ENCODE measurements around the gene TMEM129.

The TMEM129 gene

GRCh38 chr4:1695913-1696312, 25.2 kb downstream of the TMEM129 start:
- TF ChIP-seq, protein P1, sequence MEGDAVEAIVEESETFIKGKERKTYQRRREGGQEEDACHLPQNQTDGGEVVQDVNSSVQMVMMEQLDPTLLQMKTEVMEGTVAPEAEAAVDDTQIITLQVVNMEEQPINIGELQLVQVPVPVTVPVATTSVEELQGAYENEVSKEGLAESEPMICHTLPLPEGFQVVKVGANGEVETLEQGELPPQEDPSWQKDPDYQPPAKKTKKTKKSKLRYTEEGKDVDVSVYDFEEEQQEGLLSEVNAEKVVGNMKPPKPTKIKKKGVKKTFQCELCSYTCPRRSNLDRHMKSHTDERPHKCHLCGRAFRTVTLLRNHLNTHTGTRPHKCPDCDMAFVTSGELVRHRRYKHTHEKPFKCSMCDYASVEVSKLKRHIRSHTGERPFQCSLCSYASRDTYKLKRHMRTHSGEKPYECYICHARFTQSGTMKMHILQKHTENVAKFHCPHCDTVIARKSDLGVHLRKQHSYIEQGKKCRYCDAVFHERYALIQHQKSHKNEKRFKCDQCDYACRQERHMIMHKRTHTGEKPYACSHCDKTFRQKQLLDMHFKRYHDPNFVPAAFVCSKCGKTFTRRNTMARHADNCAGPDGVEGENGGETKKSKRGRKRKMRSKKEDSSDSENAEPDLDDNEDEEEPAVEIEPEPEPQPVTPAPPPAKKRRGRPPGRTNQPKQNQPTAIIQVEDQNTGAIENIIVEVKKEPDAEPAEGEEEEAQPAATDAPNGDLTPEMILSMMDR (IDR thresholded peaks at IDR 0.05; ENCODE audit: control insufficient read depth, extremely low read depth, insufficient read depth), result no peak
- DNase-seq (ENCODE audit: low read depth), result no peak
- H3K4me3 ChIP-seq (ENCODE audit: low read depth, low read length), result no peak overlapping the region

- TF ChIP-seq, protein P1 (IDR thresholded peaks at IDR 0.05; ENCODE audit: control insufficient read depth, extremely low read depth, insufficient read depth), result peak; percentile 90
These were observed 27.8 kb downstream of the TMEM129 start for GRCh38 chr4:1693131-1693896.

GRCh38 chr4:1691737-1692373, 29.3 kb downstream of the TMEM129 start:
- no peak overlapping the region for H3K4me3 ChIP-seq (ENCODE audit: low read depth, low read length)
- DNase-seq (ENCODE audit: low read depth), result no peak
- TF ChIP-seq, protein P1 (IDR thresholded peaks at IDR 0.05; ENCODE audit: control insufficient read depth, extremely low read depth, insufficient read depth), result no peak

More at GRCh38 chr4:1693131-1693896, 27.8 kb downstream of the TMEM129 start:
- DNase-seq (ENCODE audit: low read depth), result peak; percentile 77
- no peak overlapping the region for H3K4me3 ChIP-seq (ENCODE audit: low read depth, low read length)

DNA sequence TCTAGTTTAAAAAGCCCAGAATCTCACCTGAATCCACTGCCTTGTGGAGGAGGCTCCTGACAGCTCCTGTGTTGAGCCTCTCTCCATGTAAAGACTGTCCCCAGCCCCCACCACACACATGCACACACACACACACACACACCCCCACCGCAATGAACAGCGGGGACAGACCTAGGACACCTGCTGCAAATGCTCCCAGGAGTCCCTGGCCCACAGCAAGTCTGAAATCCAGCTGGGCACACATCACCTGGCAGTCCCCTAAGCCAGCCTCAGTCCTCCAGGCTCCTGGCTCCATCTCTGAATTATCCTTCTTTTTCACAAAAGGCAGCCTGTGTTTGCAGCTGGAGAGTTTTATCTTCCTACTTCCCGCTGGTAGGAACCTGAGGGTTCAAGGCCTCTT, 30.4 kb downstream of the TMEM129 start:
- H3K4me3 ChIP-seq (ENCODE audit: low read depth, low read length), result no peak overlapping the region
- DNase-seq (ENCODE audit: low read depth), result no peak
- TF ChIP-seq, protein P1 (IDR thresholded peaks at IDR 0.05; ENCODE audit: control insufficient read depth, extremely low read depth, insufficient read depth), result no peak

DNA sequence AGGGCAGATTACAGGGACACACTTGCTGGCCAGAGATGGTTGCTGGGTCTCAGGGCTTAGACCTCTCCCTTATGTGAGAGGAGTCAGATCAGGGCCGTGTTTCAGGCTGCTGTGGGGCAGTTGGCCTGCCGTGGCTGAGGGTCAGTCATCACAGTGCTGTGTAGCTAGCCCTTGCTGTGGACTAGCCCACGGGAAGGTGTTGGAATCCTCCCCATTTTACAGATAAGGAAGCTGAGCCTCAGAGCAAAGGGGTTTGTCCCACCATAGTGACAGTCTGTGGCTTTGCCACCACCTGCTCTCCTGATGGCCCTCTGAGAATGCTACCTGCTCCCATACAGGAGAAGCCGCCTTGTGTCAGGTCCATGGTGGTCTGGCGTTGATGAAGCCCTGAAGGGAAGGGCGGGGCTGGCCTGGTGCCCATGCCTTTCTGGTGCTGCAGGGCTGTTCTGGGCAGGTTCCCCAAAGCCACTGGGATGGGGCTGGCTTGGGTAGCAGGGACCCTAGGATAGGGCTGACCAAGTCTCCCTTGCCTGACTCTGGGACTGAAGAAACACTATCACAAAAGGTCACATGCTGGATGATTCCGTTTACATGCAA, 34.6 kb downstream of the TMEM129 start:
- H3K4me3 ChIP-seq (ENCODE audit: low read depth, low read length), result no peak overlapping the region
- no peak for DNase-seq (ENCODE audit: low read depth)
- TF ChIP-seq, protein P1 (IDR thresholded peaks at IDR 0.05; ENCODE audit: control insufficient read depth, extremely low read depth, insufficient read depth), result no peak

- TF ChIP-seq, protein P1 (IDR thresholded peaks at IDR 0.05; ENCODE audit: control insufficient read depth, extremely low read depth, insufficient read depth), result no peak
- DNase-seq (ENCODE audit: low read depth), result no peak
- H3K4me3 ChIP-seq (ENCODE audit: low read depth, low read length), result peak overlapping the region; percentile 65
These were observed 35.6 kb downstream of the TMEM129 start for GRCh38 chr4:1685235-1686150.

Data from LNCaP clone FGC (cell line).